ENCODE data around the gene RAB3GAP1.

Gene RAB3GAP1

GRCh38 chr2:135167273-135167672 lies 115.2 kb downstream of the RAB3GAP1 start:
- no peak for DNase-seq

- no peak for DNase-seq
Observed at GRCh38 chr2:135168204-135168856, 116.2 kb downstream of the RAB3GAP1 start.

GRCh38 chr2:135169900-135170753 lies 118.0 kb downstream of the RAB3GAP1 start:
- no peak for DNase-seq

- no peak for DNase-seq
Observed at GRCh38 chr2:135174049-135174809, 122.1 kb downstream of the RAB3GAP1 start.

GRCh38 chr2:135174810-135175093 lies 122.7 kb downstream of the RAB3GAP1 start:
- DNase-seq = no peak

- no peak for DNase-seq
Observed at GRCh38 chr2:135175177-135175576, 123.1 kb downstream of the RAB3GAP1 start.

- DNase-seq = no peak
Observed at GRCh38 chr2:135179689-135180088, 127.6 kb downstream of the RAB3GAP1 start.

GRCh38 chr2:135182190-135182589 lies 130.1 kb downstream of the RAB3GAP1 start:
- DNase-seq = no peak

- no peak for DNase-seq
Observed at GRCh38 chr2:135182601-135183000, 130.5 kb downstream of the RAB3GAP1 start.

- no peak for DNase-seq
Observed at GRCh38 chr2:135183822-135184221, 131.7 kb downstream of the RAB3GAP1 start.

- no peak for DNase-seq
Observed at GRCh38 chr2:135186054-135186453, 134.0 kb downstream of the RAB3GAP1 start.

GRCh38 chr2:135187270-135187669 lies 135.2 kb downstream of the RAB3GAP1 start:
- DNase-seq = no peak

GRCh38 chr2:135189148-135189547 lies 137.1 kb downstream of the RAB3GAP1 start:
- no peak for DNase-seq

GRCh38 chr2:135190799-135191198 lies 138.7 kb downstream of the RAB3GAP1 start:
- DNase-seq = no peak

GRCh38 chr2:135198481-135198880 lies 146.4 kb downstream of the RAB3GAP1 start:
- DNase-seq = no peak

- DNase-seq = no peak
Observed at GRCh38 chr2:135202751-135203150, 150.7 kb downstream of the RAB3GAP1 start.

- DNase-seq = no peak
Observed at GRCh38 chr2:135203944-135204343, 151.9 kb downstream of the RAB3GAP1 start.

GRCh38 chr2:135208016-135208415 lies 155.9 kb downstream of the RAB3GAP1 start:
- no peak for DNase-seq

- DNase-seq = no peak
Observed at GRCh38 chr2:135212757-135213156, 160.7 kb downstream of the RAB3GAP1 start.

GRCh38 chr2:135218426-135218825 lies 166.3 kb downstream of the RAB3GAP1 start:
- no peak for DNase-seq

GRCh38 chr2:135219226-135219625 lies 167.1 kb downstream of the RAB3GAP1 start:
- no peak for DNase-seq
